Liver (tissue), 9 donors: ENCODE data around the gene SMAD6. TPM values are rescaled to one million over a fixed set of nuclear protein-coding genes. Genes with fewer than 3 reads are reported as not detected.

Experiments used
- DNase-seq: peaks from one replicate; pipeline ENCODE4 v3.0.0-alpha.2; 2017; ENCODE audit warnings: low spot score
- H3K27ac ChIP-seq, 2 donors: one replicate each; pipeline ENCODE4 v1.7.0; 2013; ENCODE audit warnings: inconsistent platforms in 2 of 2, low read length in 2 of 2, control low read depth in 1 of 2, low read depth in 1 of 2, mild to moderate bottlenecking in 1 of 2
- H3K27me3 ChIP-seq, 4 donors: one replicate each; pipeline versions ENCODE4 v1.6.1 to v1.7.0; 2013; ENCODE audit warnings: low read length in 3 of 4, inconsistent platforms in 1 of 4, mild to moderate bottlenecking in 1 of 4, moderate library complexity in 1 of 4; ENCODE audit not compliant: control insufficient read depth in 4 of 4, insufficient read depth in 4 of 4
- H3K36me3 ChIP-seq, 4 donors: one replicate each; pipeline versions ENCODE4 v1.6.1 to v1.7.0; 2013; ENCODE audit warnings: low read length in 3 of 4, mild to moderate bottlenecking in 3 of 4, low read depth in 1 of 4, moderate library complexity in 1 of 4; ENCODE audit not compliant: control insufficient read depth in 4 of 4, insufficient read depth in 3 of 4
- H3K4me1 ChIP-seq, 4 donors: one replicate each; pipeline versions ENCODE4 v1.6.1 to v1.7.0; 2013; ENCODE audit warnings: low read length in 3 of 4, mild to moderate bottlenecking in 3 of 4, moderate library complexity in 1 of 4; ENCODE audit not compliant: control insufficient read depth in 4 of 4, insufficient read depth in 4 of 4
- H3K4me3 ChIP-seq, 3 donors: one replicate each; pipeline versions ENCODE4 v1.6.1 to v1.7.0; 2013; ENCODE audit warnings: low read length in 3 of 3, control low read depth in 1 of 3, low read depth in 1 of 3, mild to moderate bottlenecking in 1 of 3
- H3K9ac ChIP-seq, 2 donors: one replicate each; pipeline ENCODE4 v1.7.0; 2013; ENCODE audit warnings: low read length in 2 of 2, mild to moderate bottlenecking in 2 of 2, moderate library complexity in 2 of 2, control low read depth in 1 of 2, low read depth in 1 of 2
- H3K9me3 ChIP-seq, 4 donors: one replicate each; pipeline versions ENCODE4 v1.6.1 to v1.7.0; 2013; ENCODE audit warnings: low read length in 3 of 4; ENCODE audit not compliant: control insufficient read depth in 4 of 4
- EGR1 ChIP-seq, 2 donors: IDR thresholded peaks; 2 replicates each; pipeline ENCODE4 v1.6.1; 2016 to 2018; ENCODE audit warnings: antibody characterized with exemption in 2 of 2, low read depth in 2 of 2
- FOXA1 ChIP-seq: IDR thresholded peaks from 2 replicates; pipeline ENCODE4 v1.6.1; 2016; ENCODE audit warnings: antibody characterized with exemption
- FOXA2 ChIP-seq: IDR thresholded peaks from 2 replicates; pipeline ENCODE4 v1.6.1; 2016; ENCODE audit warnings: antibody characterized with exemption
- GABPA ChIP-seq, 2 donors: IDR thresholded peaks in 1 of 2; conservative IDR thresholded peaks in 1 of 2; 2 replicates each; pipeline ENCODE4 v1.6.1; 2016; ENCODE audit warnings: antibody characterized with exemption in 2 of 2, mild to moderate bottlenecking in 1 of 2, moderate library complexity in 1 of 2
- HNF4A ChIP-seq, 2 donors: conservative IDR thresholded peaks; 2 replicates each; pipeline ENCODE4 v1.6.1; 2016; ENCODE audit warnings: antibody characterized with exemption in 2 of 2, mild to moderate bottlenecking in 2 of 2
- HNF4G ChIP-seq: IDR thresholded peaks from 2 replicates; pipeline ENCODE4 v1.6.1; 2016; ENCODE audit warnings: antibody characterized with exemption
- NR2F2 ChIP-seq: IDR thresholded peaks from 2 replicates; pipeline ENCODE4 v1.6.1; 2016; ENCODE audit warnings: antibody characterized with exemption
- RAD21 ChIP-seq, 2 donors: IDR thresholded peaks; 2 replicates each; pipeline ENCODE4 v1.6.1; 2016; ENCODE audit warnings: antibody characterized with exemption in 2 of 2, mild to moderate bottlenecking in 2 of 2
- RXRA ChIP-seq, 2 donors: IDR thresholded peaks; 2 replicates each; pipeline ENCODE4 v1.6.1; 2017 to 2018; ENCODE audit warnings: antibody characterized with exemption in 2 of 2, mild to moderate bottlenecking in 1 of 2
- TAF1 ChIP-seq: conservative IDR thresholded peaks from 2 replicates; pipeline ENCODE4 v1.6.1; 2016; ENCODE audit warnings: antibody characterized with exemption, mild to moderate bottlenecking
- YY1 ChIP-seq: IDR thresholded peaks from 2 replicates; pipeline ENCODE4 v1.6.1; 2016; ENCODE audit warnings: antibody characterized with exemption, mild to moderate bottlenecking
- WGBS: extraction: QIAGEN DNeasy Blood & Tissue Kit; methylation state at CpG from one replicate; pipeline ENCODE4 v1.1.7; 2013; 5-methylcytosine and 5-hydroxymethylcytosine counted together
- polyA plus RNA-seq, 2 donors: library from polyadenylated mRNA; stranded (reverse) in 1 of 2; unstranded in 1 of 2; fragments of 200-250 nt in 1 of 2; fragments of >200 nt in 1 of 2; fragmentation: Nextera tagmentation in 1 of 2; extraction: Ambion mirVana in 1 of 2; gene quantifications; one replicate each; pipeline versions ENCODE4 v1.2.1 to v1.2.3, GENCODE V29; 2013 to 2015
- total RNA-seq, 2 donors: library from RNA; depleted of rRNA; stranded (reverse); fragments of >200 nt; gene quantifications; one replicate each; pipeline ENCODE4 v1.2.3, GENCODE V29; 2014
- TF ChIP-seq, protein P1 (sequence below): IDR thresholded peaks from 2 replicates; pipeline ENCODE4 v1.6.1; 2016; ENCODE audit warnings: antibody characterized with exemption
- TF ChIP-seq, protein P2 (sequence below): fragments of 150-350 bp; IDR thresholded peaks from 2 replicates; pipeline ENCODE4 v1.5.1; 2017; ENCODE audit warnings: improper control_type of control experiment, low read depth, low read length; ENCODE audit not compliant: missing input control
- TF ChIP-seq, protein P3 (sequence below): IDR thresholded peaks from 2 replicates; pipeline ENCODE4 v1.6.1; 2016; ENCODE audit warnings: antibody characterized with exemption
- TF ChIP-seq, protein P4 (sequence below): IDR thresholded peaks from 2 replicates; pipeline ENCODE4 v1.6.1; 2016; ENCODE audit warnings: antibody characterized with exemption
- TF ChIP-seq, protein P5 (sequence below): IDR thresholded peaks from 2 replicates; pipeline ENCODE4 v1.6.1; 2016; ENCODE audit warnings: antibody characterized with exemption, mild to moderate bottlenecking
- donor health status: healthy.
- donor health status: healthy.
- donor health status: healthy.
- donor health status: healthy.
- donor health status: healthy.

Gene SMAD6
- total and polyA plus RNA-seq, 4 donors = 1.2 to 15.1 (median 11.0) TPM

DNA sequence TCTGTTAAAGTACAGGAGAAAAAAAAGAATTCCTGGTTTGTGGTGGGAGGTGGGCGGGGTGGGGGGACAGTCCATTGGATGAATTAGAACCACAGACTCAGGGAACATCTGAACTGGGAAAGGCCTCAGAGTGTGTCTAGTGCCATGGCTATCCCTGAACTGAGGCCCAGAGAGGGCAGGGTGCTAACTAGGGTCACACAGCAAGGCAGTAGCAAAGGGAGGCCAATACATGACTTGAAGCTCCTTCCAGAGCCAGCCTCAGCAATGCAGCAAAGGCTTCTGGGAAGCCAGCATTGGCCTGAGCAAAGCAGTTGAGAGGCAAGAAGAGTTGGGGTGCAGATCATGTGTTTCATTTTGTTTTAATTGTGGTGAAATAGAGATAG is 85.4 kb downstream of the SMAD6 start:
- DNase-seq = no peak
- no peak overlapping the region for H3K27ac ChIP-seq
- 100% methylated on average over 1 of the region's 1 CpG for WGBS
- peaks cover 0 to 7% (median 0%) of the 10 kb centered on the region in 4 donors for H3K36me3 ChIP-seq
- no peak overlapping the region for H3K9ac ChIP-seq
- H3K4me1 ChIP-seq = no peaks in the 10 kb centered on the region
- no peaks in the 10 kb centered on the region for H3K9me3 ChIP-seq
- no peak for TF ChIP-seq EGR1 (IDR thresholded peaks at IDR 0.05; ENCODE audit: low read depth in 2 of 2)
- TF ChIP-seq HNF4G = no peak
- TF ChIP-seq, protein P1, sequence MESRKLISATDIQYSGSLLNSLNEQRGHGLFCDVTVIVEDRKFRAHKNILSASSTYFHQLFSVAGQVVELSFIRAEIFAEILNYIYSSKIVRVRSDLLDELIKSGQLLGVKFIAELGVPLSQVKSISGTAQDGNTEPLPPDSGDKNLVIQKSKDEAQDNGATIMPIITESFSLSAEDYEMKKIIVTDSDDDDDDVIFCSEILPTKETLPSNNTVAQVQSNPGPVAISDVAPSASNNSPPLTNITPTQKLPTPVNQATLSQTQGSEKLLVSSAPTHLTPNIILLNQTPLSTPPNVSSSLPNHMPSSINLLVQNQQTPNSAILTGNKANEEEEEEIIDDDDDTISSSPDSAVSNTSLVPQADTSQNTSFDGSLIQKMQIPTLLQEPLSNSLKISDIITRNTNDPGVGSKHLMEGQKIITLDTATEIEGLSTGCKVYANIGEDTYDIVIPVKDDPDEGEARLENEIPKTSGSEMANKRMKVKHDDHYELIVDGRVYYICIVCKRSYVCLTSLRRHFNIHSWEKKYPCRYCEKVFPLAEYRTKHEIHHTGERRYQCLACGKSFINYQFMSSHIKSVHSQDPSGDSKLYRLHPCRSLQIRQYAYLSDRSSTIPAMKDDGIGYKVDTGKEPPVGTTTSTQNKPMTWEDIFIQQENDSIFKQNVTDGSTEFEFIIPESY = no peak
- TF ChIP-seq FOXA1 = no peak
- TF ChIP-seq TAF1 = no peak
- TF ChIP-seq, protein P2, sequence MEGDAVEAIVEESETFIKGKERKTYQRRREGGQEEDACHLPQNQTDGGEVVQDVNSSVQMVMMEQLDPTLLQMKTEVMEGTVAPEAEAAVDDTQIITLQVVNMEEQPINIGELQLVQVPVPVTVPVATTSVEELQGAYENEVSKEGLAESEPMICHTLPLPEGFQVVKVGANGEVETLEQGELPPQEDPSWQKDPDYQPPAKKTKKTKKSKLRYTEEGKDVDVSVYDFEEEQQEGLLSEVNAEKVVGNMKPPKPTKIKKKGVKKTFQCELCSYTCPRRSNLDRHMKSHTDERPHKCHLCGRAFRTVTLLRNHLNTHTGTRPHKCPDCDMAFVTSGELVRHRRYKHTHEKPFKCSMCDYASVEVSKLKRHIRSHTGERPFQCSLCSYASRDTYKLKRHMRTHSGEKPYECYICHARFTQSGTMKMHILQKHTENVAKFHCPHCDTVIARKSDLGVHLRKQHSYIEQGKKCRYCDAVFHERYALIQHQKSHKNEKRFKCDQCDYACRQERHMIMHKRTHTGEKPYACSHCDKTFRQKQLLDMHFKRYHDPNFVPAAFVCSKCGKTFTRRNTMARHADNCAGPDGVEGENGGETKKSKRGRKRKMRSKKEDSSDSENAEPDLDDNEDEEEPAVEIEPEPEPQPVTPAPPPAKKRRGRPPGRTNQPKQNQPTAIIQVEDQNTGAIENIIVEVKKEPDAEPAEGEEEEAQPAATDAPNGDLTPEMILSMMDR = no peak
- TF ChIP-seq RAD21 (IDR thresholded peaks at IDR 0.05) = no peak
- TF ChIP-seq, protein P3, sequence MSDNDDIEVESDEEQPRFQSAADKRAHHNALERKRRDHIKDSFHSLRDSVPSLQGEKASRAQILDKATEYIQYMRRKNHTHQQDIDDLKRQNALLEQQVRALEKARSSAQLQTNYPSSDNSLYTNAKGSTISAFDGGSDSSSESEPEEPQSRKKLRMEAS = no peak
- TF ChIP-seq, protein P4, sequence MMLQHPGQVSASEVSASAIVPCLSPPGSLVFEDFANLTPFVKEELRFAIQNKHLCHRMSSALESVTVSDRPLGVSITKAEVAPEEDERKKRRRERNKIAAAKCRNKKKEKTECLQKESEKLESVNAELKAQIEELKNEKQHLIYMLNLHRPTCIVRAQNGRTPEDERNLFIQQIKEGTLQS = no peak
- TF ChIP-seq, protein P5, sequence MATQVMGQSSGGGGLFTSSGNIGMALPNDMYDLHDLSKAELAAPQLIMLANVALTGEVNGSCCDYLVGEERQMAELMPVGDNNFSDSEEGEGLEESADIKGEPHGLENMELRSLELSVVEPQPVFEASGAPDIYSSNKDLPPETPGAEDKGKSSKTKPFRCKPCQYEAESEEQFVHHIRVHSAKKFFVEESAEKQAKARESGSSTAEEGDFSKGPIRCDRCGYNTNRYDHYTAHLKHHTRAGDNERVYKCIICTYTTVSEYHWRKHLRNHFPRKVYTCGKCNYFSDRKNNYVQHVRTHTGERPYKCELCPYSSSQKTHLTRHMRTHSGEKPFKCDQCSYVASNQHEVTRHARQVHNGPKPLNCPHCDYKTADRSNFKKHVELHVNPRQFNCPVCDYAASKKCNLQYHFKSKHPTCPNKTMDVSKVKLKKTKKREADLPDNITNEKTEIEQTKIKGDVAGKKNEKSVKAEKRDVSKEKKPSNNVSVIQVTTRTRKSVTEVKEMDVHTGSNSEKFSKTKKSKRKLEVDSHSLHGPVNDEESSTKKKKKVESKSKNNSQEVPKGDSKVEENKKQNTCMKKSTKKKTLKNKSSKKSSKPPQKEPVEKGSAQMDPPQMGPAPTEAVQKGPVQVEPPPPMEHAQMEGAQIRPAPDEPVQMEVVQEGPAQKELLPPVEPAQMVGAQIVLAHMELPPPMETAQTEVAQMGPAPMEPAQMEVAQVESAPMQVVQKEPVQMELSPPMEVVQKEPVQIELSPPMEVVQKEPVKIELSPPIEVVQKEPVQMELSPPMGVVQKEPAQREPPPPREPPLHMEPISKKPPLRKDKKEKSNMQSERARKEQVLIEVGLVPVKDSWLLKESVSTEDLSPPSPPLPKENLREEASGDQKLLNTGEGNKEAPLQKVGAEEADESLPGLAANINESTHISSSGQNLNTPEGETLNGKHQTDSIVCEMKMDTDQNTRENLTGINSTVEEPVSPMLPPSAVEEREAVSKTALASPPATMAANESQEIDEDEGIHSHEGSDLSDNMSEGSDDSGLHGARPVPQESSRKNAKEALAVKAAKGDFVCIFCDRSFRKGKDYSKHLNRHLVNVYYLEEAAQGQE = no peak
- no peaks in the 10 kb centered on the region for H3K27me3 ChIP-seq
- no peak overlapping the region for H3K4me3 ChIP-seq

DNA sequence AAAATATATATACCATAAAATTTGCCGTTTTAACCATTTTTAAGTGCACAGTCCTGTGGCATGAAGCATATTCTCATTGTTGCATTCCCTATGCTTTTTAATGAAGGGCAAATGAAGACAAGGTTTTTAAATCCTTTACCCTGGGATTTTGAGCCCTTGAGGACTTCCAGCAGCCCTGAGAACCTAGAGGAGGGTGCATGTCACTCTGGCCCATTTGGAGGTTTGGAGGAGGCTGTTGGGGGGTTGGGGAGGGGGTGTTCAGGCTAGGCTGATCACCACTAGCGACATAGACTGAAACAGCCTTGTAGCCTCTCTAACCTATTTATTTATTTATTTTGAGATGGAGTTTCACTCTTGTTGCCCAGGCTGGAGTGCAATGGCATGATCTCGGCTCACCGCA is 86.0 kb downstream of the SMAD6 start:
- Histone ChIP-seq H3K9ac (no peak overlapping the region), H3K9me3 (no peaks in the 10 kb centered on the region), H3K4me1 (no peaks in the 10 kb centered on the region), H3K36me3 (peaks cover 0 to 4% (median 0%) of the 10 kb centered on the region in 4 donors), H3K4me3 (no peak overlapping the region), H3K27me3 (no peaks in the 10 kb centered on the region), H3K27ac (no peak overlapping the region)
- DNase-seq = no peak
- no peak for TF ChIP-seq RXRA (IDR thresholded peaks at IDR 0.05)
- TF ChIP-seq, protein P3 = no peak
- TF ChIP-seq RAD21 (IDR thresholded peaks at IDR 0.05) = no peak
- no peak for TF ChIP-seq EGR1 (IDR thresholded peaks at IDR 0.05; ENCODE audit: low read depth in 2 of 2)
- TF ChIP-seq FOXA1 = no peak
- TF ChIP-seq, protein P5 = no peak
- TF ChIP-seq HNF4A (conservative IDR thresholded peaks at IDR 0.05) = no peak
- TF ChIP-seq FOXA2 = no peak
- no peak for TF ChIP-seq NR2F2
- no peak for TF ChIP-seq GABPA (IDR thresholded peaks at IDR 0.05 in 1 of 2, conservative IDR thresholded peaks at IDR 0.05 in 1 of 2)
- no peak for TF ChIP-seq YY1
- 96% methylated on average over 4 of the region's 4 CpGs for WGBS
